Measurements from ENCODE around the gene TENM4. TPM values are rescaled to one million over a fixed set of nuclear protein-coding genes. Genes with fewer than 3 reads are reported as not detected.

Gene TENM4
- total RNA-seq, 2 donors from 2014 or later = 2.5 to 4.4 TPM

- intact Hi-C loops (cut with DNase I) = no loop called here
- DNase-seq (no peak), ATAC-seq (no peak)
Measured at GRCh38 chr11:79363861-79364378, 76.9 kb downstream of the TENM4 start.

- no peak for DNase-seq
- intact Hi-C loops (cut with DNase I) = no loop called here
- no peak for ATAC-seq
Measured at GRCh38 chr11:79363256-79363655, 77.6 kb downstream of the TENM4 start.

GRCh38 chr11:79362821-79363220 lies 78.0 kb downstream of the TENM4 start:
- intact Hi-C loops (cut with DNase I) = no loop called here
- ATAC-seq = no peak
- no peak for DNase-seq

- intact Hi-C loops (cut with DNase I) = no loop called here
- ATAC-seq (no peak), DNase-seq (no peak)
Measured at GRCh38 chr11:79362206-79362757, 78.5 kb downstream of the TENM4 start.

- ATAC-seq (no peak), DNase-seq (no peak)
- intact Hi-C loops (cut with DNase I) = no loop called here
Measured at GRCh38 chr11:79358258-79358657, 82.6 kb downstream of the TENM4 start.

- intact Hi-C loops (cut with DNase I) = no loop called here
Measured at GRCh38 chr11:79353706-79354105, 87.1 kb downstream of the TENM4 start.

GRCh38 chr11:79352349-79352703 lies 88.5 kb downstream of the TENM4 start:
- no peak for DNase-seq
- intact Hi-C loops (cut with DNase I) = no loop called here
- ATAC-seq = no peak

More at GRCh38 chr11:79353706-79354105, 87.1 kb downstream of the TENM4 start:
- no peak for DNase-seq
- no peak for ATAC-seq

- intact Hi-C loops (cut with DNase I) = no loop called here
- DNase-seq = no peak
- ATAC-seq = no peak
Measured at GRCh38 chr11:79348976-79349682, 91.7 kb downstream of the TENM4 start.

- intact Hi-C loops (cut with DNase I) = no loop called here
- no peak for ATAC-seq
- no peak for DNase-seq
Measured at GRCh38 chr11:79346021-79346420, 94.8 kb downstream of the TENM4 start.

- DNase-seq (no peak), ATAC-seq (no peak)
- intact Hi-C loops (cut with DNase I) = no loop called here
Measured at GRCh38 chr11:79344753-79345294, 96.0 kb downstream of the TENM4 start.

- intact Hi-C loops (cut with DNase I) = no loop called here
- DNase-seq = no peak
- ATAC-seq = no peak
Measured at GRCh38 chr11:79342686-79343085, 98.1 kb downstream of the TENM4 start.

- no peak for ATAC-seq
- no peak for DNase-seq
- intact Hi-C loops (cut with DNase I) = no loop called here
Measured at GRCh38 chr11:79342236-79342635, 98.6 kb downstream of the TENM4 start.

GRCh38 chr11:79340535-79340934 lies 100.3 kb downstream of the TENM4 start:
- no peak for ATAC-seq
- intact Hi-C loops (cut with DNase I) = no loop called here
- no peak for DNase-seq

GRCh38 chr11:79336797-79337517 lies 103.9 kb downstream of the TENM4 start:
- intact Hi-C loops (cut with DNase I) = no loop called here
- no peak for ATAC-seq
- DNase-seq = no peak

GRCh38 chr11:79335681-79336080 lies 105.1 kb downstream of the TENM4 start:
- intact Hi-C loops (cut with DNase I) = no loop called here
- DNase-seq (no peak), ATAC-seq (no peak)

GRCh38 chr11:79333355-79333754 lies 107.5 kb downstream of the TENM4 start:
- no peak for DNase-seq
- intact Hi-C loops (cut with DNase I) = no loop called here
- no peak for ATAC-seq

GRCh38 chr11:79332017-79332416 lies 108.8 kb downstream of the TENM4 start:
- intact Hi-C loops (cut with DNase I) = no loop called here
- ATAC-seq = peak in 1 of 2 donors; percentile 18
- no peak for DNase-seq

- DNase-seq = no peak
- no peak for ATAC-seq
- intact Hi-C loops (cut with DNase I) = no loop called here
Measured at GRCh38 chr11:79331203-79331901, 109.5 kb downstream of the TENM4 start.

GRCh38 chr11:79330651-79331050 lies 110.2 kb downstream of the TENM4 start:
- intact Hi-C loops (cut with DNase I) = no loop called here
- DNase-seq (no peak), ATAC-seq (no peak)

GRCh38 chr11:79329561-79329960 lies 111.3 kb downstream of the TENM4 start:
- intact Hi-C loops (cut with DNase I) = no loop called here
- ATAC-seq (no peak), DNase-seq (no peak)
